Esophagus muscularis mucosa (tissue), 3 donors: Measurements from ENCODE around the gene PACRG.

Experiments
- POLR2A ChIP-seq: fragments of 450-650 bp; IDR thresholded peaks from one replicate; pipeline ENCODE4 v1.6.1; 2017; ENCODE audit warnings: antibody characterized with exemption, moderate library complexity, mild to moderate bottlenecking, low read depth
- POLR2AphosphoS5 ChIP-seq, 2 donors: sonication (generic); formaldehyde crosslinking; IDR thresholded peaks; one replicate each; pipeline ENCODE4 v1.6.1; 2017; ENCODE audit warnings: antibody characterized with exemption in 2 of 2
- TF ChIP-seq, protein P1 (sequence below), 3 experiments: fragments of 200-600 bp in 2 of 3; fragments of 450-650 bp in 1 of 3; sonication (generic) in 2 of 3; IDR thresholded peaks; one replicate each; pipeline ENCODE4 v1.5.1; 2017 to 2019; ENCODE audit warnings: antibody characterized with exemption in 3 of 3, mild to moderate bottlenecking in 2 of 3, moderate library complexity in 1 of 3

DNA sequence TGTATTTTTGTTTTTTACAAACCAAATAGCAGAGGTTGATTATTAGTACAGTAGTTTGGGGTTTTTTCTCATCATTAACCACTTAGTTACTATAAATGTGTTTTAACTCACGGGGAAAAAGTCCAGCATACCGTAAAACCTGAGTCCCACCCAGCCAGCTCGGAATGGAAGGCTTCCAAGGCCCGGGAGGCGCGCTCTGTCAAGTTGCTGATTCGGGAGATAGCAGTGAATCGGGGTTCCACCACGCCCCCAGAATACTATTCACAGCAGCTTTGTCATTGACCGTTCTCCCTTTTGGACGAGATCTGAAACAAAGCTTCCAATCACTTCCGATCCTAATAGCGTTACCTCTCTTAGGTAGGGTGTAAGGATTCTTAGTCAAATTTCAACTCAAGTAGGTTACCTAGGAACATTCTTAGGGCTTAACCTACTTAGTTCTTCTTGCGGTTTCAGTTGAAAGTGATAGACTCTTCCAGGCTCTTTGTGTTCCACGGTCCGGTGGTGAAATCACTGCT, 453.9 kb downstream of the PACRG start:
- TF ChIP-seq, protein P1, sequence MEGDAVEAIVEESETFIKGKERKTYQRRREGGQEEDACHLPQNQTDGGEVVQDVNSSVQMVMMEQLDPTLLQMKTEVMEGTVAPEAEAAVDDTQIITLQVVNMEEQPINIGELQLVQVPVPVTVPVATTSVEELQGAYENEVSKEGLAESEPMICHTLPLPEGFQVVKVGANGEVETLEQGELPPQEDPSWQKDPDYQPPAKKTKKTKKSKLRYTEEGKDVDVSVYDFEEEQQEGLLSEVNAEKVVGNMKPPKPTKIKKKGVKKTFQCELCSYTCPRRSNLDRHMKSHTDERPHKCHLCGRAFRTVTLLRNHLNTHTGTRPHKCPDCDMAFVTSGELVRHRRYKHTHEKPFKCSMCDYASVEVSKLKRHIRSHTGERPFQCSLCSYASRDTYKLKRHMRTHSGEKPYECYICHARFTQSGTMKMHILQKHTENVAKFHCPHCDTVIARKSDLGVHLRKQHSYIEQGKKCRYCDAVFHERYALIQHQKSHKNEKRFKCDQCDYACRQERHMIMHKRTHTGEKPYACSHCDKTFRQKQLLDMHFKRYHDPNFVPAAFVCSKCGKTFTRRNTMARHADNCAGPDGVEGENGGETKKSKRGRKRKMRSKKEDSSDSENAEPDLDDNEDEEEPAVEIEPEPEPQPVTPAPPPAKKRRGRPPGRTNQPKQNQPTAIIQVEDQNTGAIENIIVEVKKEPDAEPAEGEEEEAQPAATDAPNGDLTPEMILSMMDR (IDR thresholded peaks at IDR 0.05), result no peak
- TF ChIP-seq POLR2AphosphoS5 (IDR thresholded peaks at IDR 0.05), result no peak
- no peak for TF ChIP-seq POLR2A
